Panc1 (cell line): Measurements from ENCODE around the gene USP43. TPM values are rescaled to one million over a fixed set of nuclear protein-coding genes. Genes with fewer than 3 reads are reported as not detected.

Source experiments
- ATAC-seq: fragments of 200-7000 bp; cut with Tn5 transposase; 2 replicates; pipeline ENCODE4 v1.9.1; 2020; ENCODE audit warnings: mild to moderate bottlenecking, moderate library complexity
- BruUV-seq: library from RNA; stranded (reverse); fragments of 400-500 nt; replicated peaks from 2 replicates; lab custom pipeline; 2021; lab: Mats Ljungman, UMichigan
- CTCF ChIA-PET: fragments of 300-600 bp; sonication (Branson Sonifier 250); formaldehyde crosslinking; loops from one replicate; lab custom pipeline; 2022; ENCODE audit warnings: antibody characterized with exemption; lab: Charles Lee
- POLR2A ChIA-PET: fragments of 300-600 bp; sonication (Branson Sonifier 250); formaldehyde crosslinking; loops from one replicate; lab custom pipeline; 2022; ENCODE audit warnings: antibody characterized with exemption; lab: Charles Lee
- DNase-seq: peaks from one replicate; pipeline ENCODE4 v3.0.0-alpha.2; 2010; ENCODE audit warnings: low read depth, low spot score
- H3K27ac ChIP-seq: 2 replicates; pipeline ENCODE4 v1.5.1; 2011; ENCODE audit warnings: mild to moderate bottlenecking, low read length, inconsistent platforms
- H3K27me3 ChIP-seq: fragments of 200-500 bp; sonication (Bioruptor generic); 2 replicates; pipeline ENCODE4 v1.6.0; 2014; ENCODE audit warnings: low read length, inconsistent platforms; ENCODE audit not compliant: control insufficient read depth, insufficient read depth
- H3K36me3 ChIP-seq: fragments of 200-500 bp; sonication (Bioruptor generic); 2 replicates; pipeline ENCODE4 v1.5.1; 2014; ENCODE audit warnings: inconsistent platforms, mild to moderate bottlenecking, low read length, moderate library complexity; ENCODE audit not compliant: control insufficient read depth, insufficient read depth
- H3K4me1 ChIP-seq: 2 replicates; pipeline ENCODE4 v1.5.1; 2011; ENCODE audit warnings: inconsistent platforms, mild to moderate bottlenecking, low read length, moderate library complexity; ENCODE audit not compliant: control insufficient read depth, insufficient read depth
- H3K4me3 ChIP-seq, 2 experiments: 2 replicates each; pipeline ENCODE4 v1.5.1; 2011 to 2012; ENCODE audit warnings: low read depth in 2 of 2, low read length in 2 of 2, mild to moderate bottlenecking in 2 of 2, inconsistent platforms in 1 of 2, moderate library complexity in 1 of 2
- H3K9me3 ChIP-seq: fragments of 200-500 bp; sonication (Bioruptor generic); 2 replicates; pipeline ENCODE4 v1.5.1; 2014; ENCODE audit warnings: low read depth, mild to moderate bottlenecking, inconsistent platforms, low read length, moderate library complexity; ENCODE audit not compliant: control insufficient read depth, insufficient read depth
- CTCF ChIP-seq: fragments of 450-650 bp; IDR thresholded peaks from 2 replicates; pipeline ENCODE4 v1.5.1; 2017; ENCODE audit warnings: mild to moderate bottlenecking
- POLR2AphosphoS5 ChIP-seq: IDR thresholded peaks from 2 replicates; pipeline ENCODE4 v1.6.1; 2012; ENCODE audit warnings: mild to moderate bottlenecking, low read depth, low read length, moderate library complexity
- REST ChIP-seq, 2 experiments: IDR thresholded peaks; 2 replicates each; pipeline ENCODE4 v1.6.1; 2011 to 2012; ENCODE audit warnings: low read depth in 2 of 2, control low read depth in 1 of 2, low read length in 1 of 2, mild to moderate bottlenecking in 1 of 2, moderate library complexity in 1 of 2; ENCODE audit not compliant: insufficient read depth in 1 of 2
- SIN3A ChIP-seq: IDR thresholded peaks from 2 replicates; pipeline ENCODE4 v1.6.1; 2012; ENCODE audit warnings: low read depth, mild to moderate bottlenecking, low read length, moderate library complexity, borderline replicate concordance; ENCODE audit not compliant: insufficient read depth
- TCF7L2 ChIP-seq: IDR thresholded peaks from 2 replicates; pipeline ENCODE4 v1.6.1; 2011; ENCODE audit warnings: mild to moderate bottlenecking, low read depth, low read length, inconsistent platforms
- in situ Hi-C: cut with HindIII; loops from 2 replicates; pipeline ENCODE4 v1.10.0; 2016; ENCODE audit warnings: low sequenced_read_pairs, low pct_unique_long_range_greater_than_20kb
- intact Hi-C: fragments of 100-400 bp; cut with micrococcal nuclease; formaldehyde crosslinking; loops from one replicate; pipeline ENCODE4 v1.10.0; 2022; ENCODE audit not compliant: unreplicated experiment
- total RNA-seq: library from RNA; stranded (reverse); gene quantifications from one replicate; pipeline ENCODE4 v1.2.1, GENCODE V29; 2021; ENCODE audit not compliant: unreplicated experiment

The USP43 gene
- total RNA-seq, 1 experiment from 2014 or later: 7.3 TPM

GRCh38 chr17:9671559-9671958, 26.2 kb downstream of the USP43 start:
- in situ Hi-C loops (no loop called here), intact Hi-C loops (no loop called here)
- no peaks in the 10 kb centered on the region for H3K36me3 ChIP-seq
- no peak for ATAC-seq
- no peak overlapping the region for H3K4me3 ChIP-seq
- H3K4me1 ChIP-seq: no peaks in the 10 kb centered on the region
- BruUV-seq: no TSS peak
- no peak for TF ChIP-seq SIN3A
- TF ChIP-seq TCF7L2: no peak
- no peak for TF ChIP-seq REST (IDR thresholded peaks at IDR 0.05; ENCODE audit: insufficient read depth in 1 of 2, low read depth in 2 of 2, low read length in 1 of 2)
- no peak for TF ChIP-seq POLR2AphosphoS5
- no peak for TF ChIP-seq CTCF
- no peaks in the 10 kb centered on the region for H3K27me3 ChIP-seq
- POLR2A ChIA-PET: no interaction called here
- no peak overlapping the region for H3K27ac ChIP-seq
- CTCF ChIA-PET: no interaction called here
- H3K9me3 ChIP-seq: no peaks in the 10 kb centered on the region
- DNase-seq: no peak

- ChIA-PET POLR2A (no interaction called here), CTCF (no interaction called here)
- Histone ChIP-seq H3K9me3 (no peaks in the 10 kb centered on the region), H3K27ac (no peak overlapping the region), H3K36me3 (no peaks in the 10 kb centered on the region), H3K4me1 (no peaks in the 10 kb centered on the region), H3K4me3 (no peak overlapping the region), H3K27me3 (no peaks in the 10 kb centered on the region)
- TF ChIP-seq SIN3A (no peak), TCF7L2 (no peak), CTCF (no peak), REST (IDR thresholded peaks at IDR 0.05; ENCODE audit: insufficient read depth in 1 of 2, low read depth in 2 of 2, low read length in 1 of 2) (no peak), POLR2AphosphoS5 (no peak)
- DNase-seq: no peak
- in situ Hi-C loops (no loop called here), intact Hi-C loops (no loop called here)
- no peak for ATAC-seq
- BruUV-seq: no TSS peak
Measured at GRCh38 chr17:9672266-9672665, 26.9 kb downstream of the USP43 start.
